VCaP (cell line): ENCODE data around the gene GPR26.

ENCODE experiments used
- H3K27ac ChIP-seq: fragments of 450-650 bp; 2 replicates; pipeline ENCODE4 v1.5.1; 2017
- TF ChIP-seq, protein P1 (sequence below): fragments of 450-650 bp; conservative IDR thresholded peaks from 2 replicates; pipeline ENCODE4 v1.5.1; 2017; ENCODE audit warnings: mild to moderate bottlenecking, moderate library complexity

GPR26 gene

DNA sequence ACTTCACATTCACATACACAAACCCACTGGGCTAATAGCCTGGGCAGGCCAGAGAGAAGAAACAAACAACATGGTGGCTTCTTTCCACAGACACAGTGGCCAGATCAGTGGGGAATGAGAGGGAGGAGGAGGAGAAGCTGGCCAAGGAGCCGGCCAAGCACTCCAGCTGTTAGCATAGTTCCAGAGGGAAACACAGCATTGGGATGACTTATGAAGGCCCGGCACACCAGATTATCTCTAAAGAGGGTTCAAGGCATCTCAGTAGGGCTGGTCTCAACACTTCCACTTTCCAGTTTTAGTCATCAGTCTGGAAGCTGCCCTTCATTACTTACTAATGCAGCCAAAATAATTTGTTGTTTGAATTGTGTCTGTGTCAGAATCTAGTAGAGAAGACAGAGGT is 42.1 kb upstream of the GPR26 start:
- no peak overlapping the region for H3K27ac ChIP-seq
- TF ChIP-seq, protein P1, sequence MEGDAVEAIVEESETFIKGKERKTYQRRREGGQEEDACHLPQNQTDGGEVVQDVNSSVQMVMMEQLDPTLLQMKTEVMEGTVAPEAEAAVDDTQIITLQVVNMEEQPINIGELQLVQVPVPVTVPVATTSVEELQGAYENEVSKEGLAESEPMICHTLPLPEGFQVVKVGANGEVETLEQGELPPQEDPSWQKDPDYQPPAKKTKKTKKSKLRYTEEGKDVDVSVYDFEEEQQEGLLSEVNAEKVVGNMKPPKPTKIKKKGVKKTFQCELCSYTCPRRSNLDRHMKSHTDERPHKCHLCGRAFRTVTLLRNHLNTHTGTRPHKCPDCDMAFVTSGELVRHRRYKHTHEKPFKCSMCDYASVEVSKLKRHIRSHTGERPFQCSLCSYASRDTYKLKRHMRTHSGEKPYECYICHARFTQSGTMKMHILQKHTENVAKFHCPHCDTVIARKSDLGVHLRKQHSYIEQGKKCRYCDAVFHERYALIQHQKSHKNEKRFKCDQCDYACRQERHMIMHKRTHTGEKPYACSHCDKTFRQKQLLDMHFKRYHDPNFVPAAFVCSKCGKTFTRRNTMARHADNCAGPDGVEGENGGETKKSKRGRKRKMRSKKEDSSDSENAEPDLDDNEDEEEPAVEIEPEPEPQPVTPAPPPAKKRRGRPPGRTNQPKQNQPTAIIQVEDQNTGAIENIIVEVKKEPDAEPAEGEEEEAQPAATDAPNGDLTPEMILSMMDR = no peak

DNA sequence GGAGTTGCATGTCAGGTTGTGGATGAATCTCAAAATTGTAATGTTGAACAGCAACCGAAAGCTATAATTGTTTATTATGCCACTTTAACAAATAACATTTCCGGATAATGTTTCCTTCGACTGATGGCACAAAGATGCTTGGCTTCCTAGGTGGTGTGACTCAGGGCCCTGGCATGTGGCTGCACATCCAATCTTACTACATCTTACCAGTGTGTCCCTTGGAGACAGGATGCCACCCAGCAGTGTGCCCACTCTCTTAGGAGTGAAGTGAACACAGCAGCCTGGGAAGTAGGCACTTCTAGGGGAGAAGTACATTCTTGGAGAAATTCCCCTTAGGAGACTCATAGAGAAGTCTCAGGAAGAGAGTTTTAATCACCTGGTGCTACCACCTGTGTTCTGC is 33.0 kb upstream of the GPR26 start:
- TF ChIP-seq, protein P1 = no peak
- H3K27ac ChIP-seq = no peak overlapping the region

DNA sequence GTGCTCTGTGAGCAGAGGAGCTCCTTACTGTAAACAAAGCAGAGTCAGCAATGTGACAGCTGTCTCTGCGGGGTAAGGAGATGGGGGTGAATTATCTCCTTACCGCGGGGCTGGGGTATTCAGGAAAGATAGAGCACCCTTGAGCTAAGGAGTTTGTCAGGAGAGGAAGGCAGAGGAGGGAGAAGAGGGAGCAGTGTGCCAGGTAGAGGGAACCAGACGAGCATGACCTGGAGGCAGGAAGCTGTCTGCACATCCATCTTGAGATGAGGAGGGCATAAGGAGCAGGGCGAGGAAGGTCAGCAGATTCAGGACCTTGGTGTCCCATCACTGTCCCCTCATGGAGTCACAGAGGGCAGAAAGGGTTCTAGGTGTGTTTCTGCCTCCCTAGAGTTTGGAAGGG is 32.5 kb upstream of the GPR26 start:
- TF ChIP-seq, protein P1 = no peak

DNA sequence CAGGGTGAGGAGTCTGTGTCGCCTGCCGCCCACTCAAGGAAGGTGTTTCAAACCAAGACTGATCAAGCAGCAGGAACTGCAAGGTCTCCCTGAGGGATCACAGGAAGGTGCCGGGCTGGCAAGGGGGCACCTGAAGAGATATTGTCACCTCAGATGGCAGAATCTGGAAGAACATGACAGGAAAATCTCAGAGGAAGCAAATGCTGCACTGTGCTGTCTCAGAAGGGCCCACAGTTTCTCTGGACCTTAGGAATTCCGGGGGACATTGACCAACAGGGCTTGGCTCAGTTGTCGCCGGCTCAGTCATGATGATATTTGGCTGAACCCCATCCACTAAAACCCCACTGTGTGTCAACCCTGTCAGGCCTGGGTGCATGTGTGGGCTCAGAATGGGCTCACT is 31.9 kb upstream of the GPR26 start:
- no peak overlapping the region for H3K27ac ChIP-seq
- TF ChIP-seq, protein P1 = no peak

More for the DNA sequence above, 32.5 kb upstream of the GPR26 start:
- H3K27ac ChIP-seq = no peak overlapping the region

DNA sequence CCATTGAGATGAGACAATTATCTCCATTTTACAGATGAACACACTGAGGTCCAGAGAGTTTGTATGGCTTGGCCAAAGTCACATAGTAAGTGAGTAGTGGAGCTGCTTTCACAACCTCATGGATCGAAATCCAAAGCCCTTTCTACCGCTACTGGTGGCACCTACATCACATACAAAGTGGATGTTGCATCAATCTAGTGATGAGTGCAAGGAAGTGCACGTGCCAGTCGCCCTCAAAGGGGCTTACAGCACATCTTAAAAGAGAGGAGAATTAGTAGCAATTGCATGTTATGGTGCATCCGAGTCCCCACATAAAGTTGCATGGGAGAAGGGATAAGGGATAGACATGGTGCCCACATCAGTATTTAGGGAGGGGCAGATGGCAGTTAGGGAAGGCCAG is 31.0 kb upstream of the GPR26 start:
- TF ChIP-seq, protein P1 = no peak

DNA sequence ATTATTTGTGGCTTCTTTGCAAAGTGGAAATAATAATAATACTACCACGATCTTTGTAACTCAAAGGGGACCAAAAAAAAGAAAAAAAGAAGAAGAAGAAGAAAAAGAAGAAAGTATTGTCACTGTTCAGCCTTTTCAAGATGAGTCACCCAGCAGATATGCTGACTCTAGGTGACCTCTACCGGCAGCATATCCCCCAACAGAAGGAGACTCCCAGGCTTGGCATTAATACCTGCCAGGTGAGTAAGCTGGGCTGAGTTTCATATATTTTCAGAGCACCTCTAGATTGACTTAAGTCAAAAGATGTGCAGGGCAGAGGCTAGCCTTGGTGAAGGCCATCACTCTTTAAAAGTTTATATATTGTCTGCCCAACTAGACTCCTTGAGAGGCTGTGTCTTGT is 30.4 kb upstream of the GPR26 start:
- TF ChIP-seq, protein P1 = no peak
- no peak overlapping the region for H3K27ac ChIP-seq

More for the DNA sequence above, 31.0 kb upstream of the GPR26 start:
- no peak overlapping the region for H3K27ac ChIP-seq

DNA sequence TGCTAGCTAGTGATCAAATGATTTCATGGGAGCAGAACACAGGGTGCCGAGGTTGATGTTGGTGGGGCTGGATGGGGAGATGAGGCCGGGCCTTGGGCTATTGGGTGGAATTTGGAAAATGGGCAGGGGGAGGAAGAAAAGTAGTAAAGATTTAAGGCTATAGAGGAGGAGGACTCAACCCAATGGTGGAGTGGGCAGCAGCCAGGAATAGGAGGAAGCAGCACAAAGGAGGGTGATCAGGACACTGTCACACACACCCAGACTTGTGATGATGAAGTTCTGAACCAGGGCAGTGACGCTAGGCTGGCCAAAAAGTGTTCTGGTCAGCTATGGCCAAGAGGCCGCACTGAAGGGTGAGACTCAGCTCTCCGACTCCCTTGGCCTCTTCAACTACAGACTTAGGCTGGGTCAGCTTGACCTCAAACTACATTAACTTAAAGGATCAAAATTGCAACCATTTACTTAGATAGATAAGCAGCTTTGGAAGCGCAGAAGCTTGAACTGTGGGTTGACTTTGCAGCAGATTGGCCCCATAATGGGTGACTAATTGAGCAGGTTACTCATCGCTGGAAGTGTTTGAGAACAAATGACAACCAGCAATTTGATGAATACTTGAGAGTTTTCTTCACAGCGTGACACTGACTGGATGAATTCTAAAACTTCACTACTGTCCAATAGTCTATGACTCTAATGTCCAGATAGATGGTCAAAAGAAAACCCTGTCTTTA is 29.4 kb upstream of the GPR26 start:
- H3K27ac ChIP-seq = no peak overlapping the region

More for the DNA sequence above, 29.4 kb upstream of the GPR26 start:
- TF ChIP-seq, protein P1 = no peak
